Ovary (tissue), 3 donors: ENCODE data around the gene SNX30.

Experiments used
- CTCF ChIP-seq, 3 donors: fragments of 450-650 bp in 2 of 3; fragments of 200-600 bp in 1 of 3; IDR thresholded peaks; one replicate each; pipeline versions ENCODE4 v1.5.1 to v1.8.0; 2016 to 2022; ENCODE audit warnings: antibody characterized with exemption in 3 of 3, mild to moderate bottlenecking in 1 of 3
- POLR2A ChIP-seq: fragments of 450-650 bp; IDR thresholded peaks from one replicate; pipeline ENCODE4 v1.6.1; 2017; ENCODE audit warnings: antibody characterized with exemption, mild to moderate bottlenecking, moderate library complexity
- donor health status: DM: no; HTN: no; CAD: no.

GRCh38 chr9:112917047-112917986, 166.8 kb downstream of the SNX30 start:
- no peak for TF ChIP-seq CTCF (IDR thresholded peaks at IDR 0.05)
- no peak for TF ChIP-seq POLR2A
